C4-2B (cell line): ENCODE measurements around the gene KHDC4.

Source experiments
- CTCF ChIP-seq: fragments of 450-650 bp; conservative IDR thresholded peaks from 2 replicates; pipeline ENCODE4 v1.5.1; 2017; ENCODE audit warnings: mild to moderate bottlenecking
- ZFX ChIP-seq: fragments of 450-650 bp; IDR thresholded peaks from 2 replicates; pipeline ENCODE4 v1.6.1; 2017

- TF ChIP-seq CTCF (no peak), ZFX (no peak)
Observed at GRCh38 chr1:155911156-155912055, 22.8 kb downstream of the KHDC4 start, which contains the start of gene RIT1.
